Femur (tissue), 1 donor: ENCODE data around the gene EGFR.

ENCODE experiments used
- DNase-seq: peaks from one replicate; pipeline ENCODE4 v3.0.0-alpha.2; 2017

The EGFR gene

GRCh38 chr7:55131142-55131929 lies 112.5 kb downstream of the EGFR start:
- no peak for DNase-seq

DNA sequence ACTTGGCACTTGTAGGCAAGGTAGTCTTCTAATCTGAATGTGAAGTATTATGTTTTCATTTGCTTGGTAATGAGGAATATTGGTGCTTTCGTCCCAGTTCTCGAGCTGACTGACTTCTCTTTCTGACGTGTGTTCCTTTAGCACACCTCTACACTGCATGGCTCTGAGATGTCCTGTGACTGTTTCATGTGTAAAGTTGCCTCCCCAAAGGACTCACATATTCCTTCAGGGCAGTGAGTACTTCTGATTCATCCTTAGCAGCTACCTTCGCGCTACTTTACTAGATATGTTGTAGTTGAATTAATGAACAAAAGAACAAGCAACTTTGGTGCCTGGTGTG lies 113.7 kb downstream of the EGFR start:
- no peak for DNase-seq

- DNase-seq: no peak
Observed at GRCh38 chr7:55132890-55133551, 114.2 kb downstream of the EGFR start.

- no peak for DNase-seq
Observed at GRCh38 chr7:55133630-55134358, 115.0 kb downstream of the EGFR start.

DNA sequence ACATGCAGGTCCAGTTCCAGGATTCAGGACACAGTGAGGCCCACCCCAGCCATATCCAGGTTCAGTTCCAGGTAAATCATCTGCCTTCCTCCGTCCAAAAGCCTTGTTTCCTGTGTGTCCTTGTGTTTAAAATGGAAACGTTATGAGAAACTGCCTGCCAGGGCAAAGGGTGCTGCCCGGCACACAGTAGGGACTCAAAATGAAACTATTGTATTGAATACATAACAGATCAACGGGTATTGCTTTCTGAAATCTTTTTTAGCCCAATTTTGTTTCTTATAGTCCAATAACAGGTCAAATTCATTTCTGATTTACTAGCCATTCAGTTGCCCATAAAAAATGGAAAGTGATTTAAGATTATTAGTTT lies 115.5 kb downstream of the EGFR start:
- DNase-seq: no peak

- DNase-seq: no peak
Observed at GRCh38 chr7:55134786-55135185, 116.0 kb downstream of the EGFR start.

GRCh38 chr7:55135462-55135861 lies 116.6 kb downstream of the EGFR start:
- DNase-seq: no peak

GRCh38 chr7:55138663-55139062 lies 119.8 kb downstream of the EGFR start:
- DNase-seq: no peak

- no peak for DNase-seq
Observed at GRCh38 chr7:55140221-55140940, 121.6 kb downstream of the EGFR start.

DNA sequence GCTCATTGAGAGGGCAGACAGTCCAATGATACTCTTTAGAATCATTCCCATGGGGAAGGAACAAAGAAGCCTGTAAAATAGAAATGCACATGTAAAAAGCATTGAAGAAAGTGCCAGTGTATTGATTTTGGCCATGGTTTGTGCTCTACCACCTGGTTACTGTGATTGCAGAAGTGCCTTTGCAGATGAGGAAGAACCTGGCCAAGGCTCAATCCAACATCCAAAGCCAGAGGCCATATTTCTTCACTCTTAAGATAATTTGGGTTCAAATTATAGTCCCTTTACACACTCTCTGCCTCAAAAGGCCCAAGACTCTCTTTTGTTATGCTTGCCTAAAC lies 122.1 kb downstream of the EGFR start:
- no peak for DNase-seq

DNA sequence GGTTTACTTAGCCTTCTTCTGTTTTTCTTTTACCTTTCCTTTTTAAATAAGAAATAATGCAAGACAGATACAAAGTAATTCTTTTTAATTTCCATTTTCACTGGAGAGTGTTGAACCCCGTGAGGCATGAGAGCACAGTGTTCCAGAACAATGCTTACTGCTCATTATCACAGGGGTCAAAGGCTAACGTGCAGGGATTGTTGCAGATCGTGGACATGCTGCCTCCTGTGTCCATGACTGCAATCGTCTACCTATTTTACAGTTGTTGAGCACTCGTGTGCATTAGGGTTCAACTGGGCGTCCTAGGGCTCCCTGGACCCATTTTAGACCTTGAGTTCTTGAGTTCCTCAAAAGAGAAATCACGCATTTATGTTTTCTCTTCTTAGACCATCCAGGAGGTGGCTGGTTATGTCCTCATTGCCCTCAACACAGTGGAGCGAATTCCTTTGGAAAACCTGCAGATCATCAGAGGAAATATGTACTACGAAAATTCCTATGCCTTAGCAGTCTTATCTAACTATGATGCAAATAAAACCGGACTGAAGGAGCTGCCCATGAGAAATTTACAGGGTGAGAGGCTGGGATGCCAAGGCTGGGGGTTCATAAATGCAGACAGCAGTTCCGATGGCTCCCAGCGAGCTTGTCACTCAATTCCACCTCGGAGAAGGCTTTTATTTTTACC lies 124.2 kb downstream of the EGFR start:
- no peak for DNase-seq

- no peak for DNase-seq
Observed at GRCh38 chr7:55144333-55145317, 125.8 kb downstream of the EGFR start.

DNA sequence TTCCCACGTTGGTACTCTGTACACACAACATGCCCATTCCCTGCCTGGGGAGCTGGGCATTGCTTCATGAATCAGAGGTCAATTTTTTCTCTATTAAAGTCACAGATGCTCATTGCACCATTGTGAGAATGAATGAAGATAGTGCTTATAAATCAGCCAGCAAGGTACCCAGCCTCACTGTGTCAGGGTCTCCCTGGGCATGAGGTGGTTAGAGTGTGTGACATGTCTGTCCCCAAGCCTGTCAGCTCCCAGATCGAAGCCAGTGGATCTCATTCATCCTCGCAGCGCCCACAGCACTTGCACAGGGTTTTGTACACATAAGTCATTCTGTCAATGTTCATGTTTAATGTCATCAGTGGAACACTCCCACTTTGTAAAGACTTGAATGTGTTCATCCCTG lies 126.8 kb downstream of the EGFR start:
- no peak for DNase-seq

DNA sequence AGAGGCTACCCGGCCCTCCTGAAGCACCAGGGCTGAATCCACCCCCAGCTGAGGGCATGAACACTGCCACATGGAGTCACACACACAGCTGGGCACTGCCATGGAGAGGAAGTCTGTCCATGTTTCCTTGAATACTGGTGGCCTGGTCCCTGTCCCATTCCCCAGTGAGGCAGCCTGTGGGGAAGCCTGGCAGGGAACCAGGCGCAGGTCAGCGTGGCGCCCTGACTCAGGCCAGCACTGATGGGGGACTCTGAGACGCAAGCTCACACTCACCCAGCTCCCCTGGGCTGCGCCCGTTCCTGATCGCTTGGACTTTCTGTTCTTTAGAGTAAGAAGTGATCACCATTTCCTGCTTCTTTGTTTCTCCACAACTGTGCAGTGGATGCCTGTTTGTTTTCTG lies 128.3 kb downstream of the EGFR start:
- no peak for DNase-seq

- no peak for DNase-seq
Observed at GRCh38 chr7:55147736-55148135, 128.9 kb downstream of the EGFR start.

DNA sequence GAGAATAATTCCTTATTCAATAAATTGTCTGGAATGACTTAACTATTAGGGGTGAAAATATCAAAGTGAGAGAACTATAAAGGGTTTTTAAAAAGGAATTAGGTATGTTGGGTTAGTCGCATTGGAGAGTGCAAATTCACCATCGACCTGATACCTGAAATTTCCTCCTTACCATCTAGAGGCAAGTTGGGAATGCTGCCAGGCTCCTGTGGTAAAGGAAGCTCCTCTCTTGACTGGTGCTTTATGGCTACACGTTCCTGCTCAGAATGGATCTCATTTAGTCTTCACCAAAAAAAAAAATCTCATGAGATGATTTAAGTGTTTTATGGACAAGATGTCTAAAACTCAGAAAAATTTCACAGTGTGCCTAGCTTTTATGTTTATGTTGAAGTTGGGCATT lies 129.8 kb downstream of the EGFR start:
- DNase-seq: no peak

DNA sequence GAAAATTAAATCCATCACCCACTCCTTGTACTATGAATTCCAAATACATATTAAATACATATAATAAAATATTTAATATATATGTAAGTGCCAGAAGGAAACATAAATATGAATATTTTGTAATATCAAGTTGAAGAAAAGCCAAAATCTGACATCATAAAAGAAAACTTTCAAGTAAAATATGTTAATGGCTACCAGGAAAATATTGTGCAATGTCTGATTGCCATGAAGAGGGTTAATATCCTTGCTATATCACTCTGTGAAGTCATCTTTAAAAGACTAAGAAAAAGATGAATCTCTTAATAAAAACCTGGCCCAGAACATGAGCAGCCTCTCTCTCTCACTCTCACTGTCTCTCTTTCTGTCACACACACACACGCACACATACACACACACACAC lies 130.2 kb downstream of the EGFR start:
- no peak for DNase-seq

GRCh38 chr7:55150166-55150565 lies 131.3 kb downstream of the EGFR start:
- DNase-seq: no peak

DNA sequence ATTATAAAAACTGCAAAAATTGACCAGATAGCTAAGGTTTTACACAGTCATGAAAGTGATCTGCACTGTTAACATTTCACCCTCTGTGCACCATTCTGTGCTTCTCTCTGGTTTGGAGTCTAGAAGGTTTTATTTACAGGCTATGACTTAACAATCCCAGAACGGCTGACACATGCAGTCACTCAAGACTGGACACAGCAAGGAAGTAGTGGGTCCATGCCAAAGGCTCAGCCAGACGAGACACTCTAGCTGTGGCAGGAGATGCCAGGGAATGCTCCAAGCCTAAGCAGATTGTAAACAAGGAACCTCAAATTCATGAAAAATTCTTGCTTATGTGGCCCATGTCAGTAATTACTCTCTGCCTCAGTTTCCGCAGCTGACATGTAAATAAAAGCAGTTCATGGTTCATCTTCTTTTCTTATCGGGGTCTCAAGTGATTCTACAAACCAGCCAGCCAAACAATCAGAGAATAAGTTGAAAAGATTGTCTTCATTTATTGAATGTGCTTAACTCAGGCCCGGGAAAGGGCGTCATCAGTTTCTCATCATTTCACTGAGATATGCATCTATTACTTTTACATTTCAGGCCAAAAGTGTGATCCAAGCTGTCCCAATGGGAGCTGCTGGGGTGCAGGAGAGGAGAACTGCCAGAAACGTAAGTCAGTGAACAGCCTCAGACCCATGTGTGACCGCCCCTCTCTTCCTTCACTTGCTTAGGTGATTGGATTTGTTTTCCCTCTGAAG lies 132.1 kb downstream of the EGFR start:
- DNase-seq: no peak

- DNase-seq: no peak
Observed at GRCh38 chr7:55152516-55152915, 133.7 kb downstream of the EGFR start.

DNA sequence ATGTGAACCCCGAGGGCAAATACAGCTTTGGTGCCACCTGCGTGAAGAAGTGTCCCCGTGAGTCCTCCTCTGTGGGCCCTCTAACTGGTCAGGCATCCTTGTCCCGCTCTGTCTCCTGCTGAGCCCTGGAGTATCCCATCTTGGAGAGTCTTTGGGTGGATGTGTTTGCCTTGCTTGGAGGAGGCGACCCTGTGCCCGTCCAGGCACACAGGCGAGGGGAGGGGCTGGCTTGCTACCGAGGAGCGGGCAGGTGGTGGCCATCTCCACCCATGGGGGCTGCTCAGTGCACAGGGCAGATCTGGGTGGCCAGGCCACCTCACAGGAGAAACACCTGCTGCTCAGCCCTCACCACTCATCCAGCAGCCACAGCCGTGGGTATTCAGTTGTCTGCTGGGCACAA lies 135.3 kb downstream of the EGFR start:
- DNase-seq: no peak
